Osteoblast (primary cell): Measurements from ENCODE around the gene HOPX. TPM values are rescaled to one million over a fixed set of nuclear protein-coding genes. Genes with fewer than 3 reads are reported as not detected.

ENCODE experiments used
- DNase-seq: peaks from one replicate; pipeline ENCODE4 v3.0.0; 2011; ENCODE audit warnings: low spot score, mixed read lengths; ENCODE audit not compliant: insufficient read length; ENCODE audit errors: missing footprints
- H2AFZ ChIP-seq: 2 replicates; pipeline ENCODE4 v1.6.0; 2011; ENCODE audit warnings: mild to moderate bottlenecking, low read length
- H3K27ac ChIP-seq: 2 replicates; pipeline ENCODE4 v1.5.1; 2011; ENCODE audit warnings: mild to moderate bottlenecking, low read depth, low read length, moderate library complexity
- H3K27me3 ChIP-seq: 2 replicates; pipeline ENCODE4 v1.6.0; 2012; ENCODE audit warnings: mild to moderate bottlenecking, control low read depth, inconsistent platforms, low read length, moderate library complexity; ENCODE audit not compliant: insufficient read depth
- H3K36me3 ChIP-seq: 2 replicates; pipeline ENCODE4 v1.5.1; 2011; ENCODE audit warnings: mild to moderate bottlenecking, low read length, control low read depth, moderate library complexity; ENCODE audit not compliant: insufficient read depth
- H3K4me1 ChIP-seq: 2 replicates; pipeline ENCODE4 v1.5.1; 2011; ENCODE audit warnings: mild to moderate bottlenecking, low read length, control low read depth, moderate library complexity; ENCODE audit not compliant: insufficient read depth
- H3K4me2 ChIP-seq: 2 replicates; pipeline ENCODE4 v1.6.0; 2011; ENCODE audit warnings: mild to moderate bottlenecking, low read length; ENCODE audit not compliant: insufficient read depth
- H3K4me3 ChIP-seq: fragments of 200-600 bp; sonication (generic); 3 replicates; pipeline ENCODE4 v1.5.1; 2012; ENCODE audit warnings: mild to moderate bottlenecking, low read length, inconsistent platforms; ENCODE audit not compliant: insufficient read depth
- H3K79me2 ChIP-seq: 2 replicates; pipeline ENCODE4 v1.6.0; 2012; ENCODE audit warnings: mild to moderate bottlenecking, low read length, control low read depth, inconsistent platforms; ENCODE audit not compliant: insufficient read depth
- H3K9me3 ChIP-seq: 2 replicates; pipeline ENCODE4 v1.5.1; 2011; ENCODE audit warnings: low read depth, low read length, control low read depth
- H4K20me1 ChIP-seq: 2 replicates; pipeline ENCODE4 v1.6.0; 2012; ENCODE audit warnings: mild to moderate bottlenecking, low read length, control low read depth; ENCODE audit not compliant: insufficient read depth
- CTCF ChIP-seq: IDR thresholded peaks from 2 replicates; pipeline ENCODE4 v1.5.1; 2011; ENCODE audit warnings: mild to moderate bottlenecking, low read depth, low read length, moderate library complexity; ENCODE audit errors: extremely low read depth
- total RNA-seq: library from RNA; depleted of rRNA; stranded (reverse); fragments of >200 nt; gene quantifications from 2 replicates; pipeline ENCODE4 v1.2.3, GENCODE V29; 2012

HOPX gene
- total RNA-seq, 1 donor, result 0.36 TPM

- H3K27me3 ChIP-seq, result peaks cover 72% of the 10 kb centered on the region
- no peaks in the 10 kb centered on the region for H3K79me2 ChIP-seq
- H4K20me1 ChIP-seq, result no peaks in the 10 kb centered on the region
- no peak overlapping the region for H3K27ac ChIP-seq
- peak overlapping the region; percentile 88 for H2AFZ ChIP-seq
- no peaks in the 10 kb centered on the region for H3K9me3 ChIP-seq
- DNase-seq, result peak; percentile 81
- no peaks in the 10 kb centered on the region for H3K36me3 ChIP-seq
- no peak for TF ChIP-seq CTCF
- H3K4me2 ChIP-seq, result peak overlapping the region; percentile 79
- H3K4me1 ChIP-seq, result peaks cover 6% of the 10 kb centered on the region
- H3K4me3 ChIP-seq, result peak overlapping the region; percentile 67
Measured at GRCh38 chr4:56655627-56656345, 25.3 kb downstream of the HOPX start.

GRCh38 chr4:56655209-56655626, 25.9 kb downstream of the HOPX start:
- Histone ChIP-seq H2AFZ (peak overlapping the region; percentile 88), H3K79me2 (no peaks in the 10 kb centered on the region), H3K4me1 (peaks cover 6% of the 10 kb centered on the region), H3K27me3 (peaks cover 68% of the 10 kb centered on the region), H3K9me3 (no peaks in the 10 kb centered on the region), H4K20me1 (no peaks in the 10 kb centered on the region), H3K36me3 (no peaks in the 10 kb centered on the region), H3K4me3 (peak overlapping the region; percentile 67), H3K27ac (no peak overlapping the region), H3K4me2 (peak overlapping the region; percentile 79)
- no peak for TF ChIP-seq CTCF
- peak; percentile 91 for DNase-seq

- Histone ChIP-seq H3K4me2 (no peak overlapping the region), H3K27me3 (peaks cover 59% of the 10 kb centered on the region), H3K4me3 (no peak overlapping the region), H3K4me1 (peaks cover 6% of the 10 kb centered on the region), H3K27ac (no peak overlapping the region), H3K36me3 (no peaks in the 10 kb centered on the region), H3K9me3 (no peaks in the 10 kb centered on the region), H4K20me1 (no peaks in the 10 kb centered on the region), H2AFZ (no peak overlapping the region), H3K79me2 (no peaks in the 10 kb centered on the region)
- TF ChIP-seq CTCF, result no peak
- no peak for DNase-seq
Measured at GRCh38 chr4:56654238-56654632, 26.9 kb downstream of the HOPX start.

GRCh38 chr4:56653461-56654237, 27.4 kb downstream of the HOPX start:
- Histone ChIP-seq H3K4me1 (peaks cover 6% of the 10 kb centered on the region), H3K4me3 (no peak overlapping the region), H3K36me3 (no peaks in the 10 kb centered on the region), H3K4me2 (no peak overlapping the region), H3K27ac (no peak overlapping the region), H4K20me1 (no peaks in the 10 kb centered on the region), H3K9me3 (no peaks in the 10 kb centered on the region), H3K79me2 (no peaks in the 10 kb centered on the region), H2AFZ (no peak overlapping the region), H3K27me3 (peaks cover 53% of the 10 kb centered on the region)
- peak; percentile 72 for DNase-seq
- no peak for TF ChIP-seq CTCF
